ENCODE measurements around the gene ABCF2.

Gene ABCF2

DNA sequence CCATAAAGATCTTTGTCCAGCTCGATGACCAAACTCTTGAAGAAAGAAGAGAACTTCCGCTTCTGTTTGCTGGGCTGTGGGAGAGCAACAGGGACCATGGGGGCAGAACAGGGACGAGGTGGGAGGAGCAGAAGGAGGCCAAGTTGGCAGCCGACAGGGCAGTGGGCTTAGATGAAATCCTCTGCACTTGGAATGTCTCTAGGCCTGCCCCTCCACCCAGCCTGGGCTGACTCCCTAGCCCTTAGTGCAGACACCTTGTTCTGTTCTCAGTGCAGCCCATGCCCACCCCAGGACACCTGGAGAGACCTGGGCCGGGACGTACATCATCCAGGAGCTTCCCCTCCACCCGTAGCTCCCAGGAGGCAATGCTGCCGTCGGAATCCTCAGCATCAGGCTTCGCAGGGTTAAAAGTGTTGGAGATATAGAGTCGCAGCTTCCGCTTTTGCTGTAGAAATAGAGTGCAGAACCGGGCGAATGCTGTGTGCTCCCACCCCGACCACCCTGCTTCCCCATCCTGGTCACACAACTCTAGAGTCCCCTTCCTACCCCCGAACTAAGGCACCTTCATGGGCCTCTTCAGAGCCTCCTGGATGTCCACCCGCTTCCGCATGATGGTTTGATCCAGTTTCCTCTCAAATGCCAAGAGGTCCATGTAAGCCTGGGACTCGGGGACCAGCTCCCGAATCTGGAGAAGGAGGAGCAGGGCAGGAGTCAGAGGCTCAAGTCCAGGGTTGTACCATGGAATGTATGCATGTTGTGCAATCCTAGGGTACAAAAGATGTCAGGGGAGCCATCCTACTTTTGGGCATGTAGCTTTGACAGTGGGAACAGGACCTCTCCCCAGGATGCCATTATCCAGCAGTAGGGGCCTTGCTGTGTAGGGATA, 15.4 kb upstream of the ABCF2 start:
- no peak for DNase-seq (ENCODE audit: low read depth in 2 of 2)

DNA sequence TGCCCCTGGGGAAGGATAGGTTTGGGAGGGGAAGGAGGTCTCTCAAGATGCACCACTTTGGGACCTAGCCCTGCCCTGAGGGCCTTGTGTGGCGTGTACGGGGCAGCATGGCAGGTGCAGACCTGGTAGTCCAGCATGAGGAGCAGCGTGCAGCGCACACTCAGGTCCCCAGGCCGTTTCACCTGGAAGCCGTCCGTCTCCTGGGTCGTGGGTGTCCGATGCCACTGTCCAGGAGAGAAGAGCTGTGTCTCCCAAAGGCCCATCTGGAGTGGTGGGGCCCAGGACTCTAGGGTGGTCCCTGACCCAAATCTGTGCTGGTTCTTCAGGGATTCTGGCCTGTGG, 14.7 kb upstream of the ABCF2 start:
- no peak for DNase-seq (ENCODE audit: low read depth in 2 of 2)

GRCh38 chr7:151240942-151241754, 14.1 kb upstream of the ABCF2 start:
- DNase-seq (ENCODE audit: low read depth in 2 of 2) = no peak

DNA sequence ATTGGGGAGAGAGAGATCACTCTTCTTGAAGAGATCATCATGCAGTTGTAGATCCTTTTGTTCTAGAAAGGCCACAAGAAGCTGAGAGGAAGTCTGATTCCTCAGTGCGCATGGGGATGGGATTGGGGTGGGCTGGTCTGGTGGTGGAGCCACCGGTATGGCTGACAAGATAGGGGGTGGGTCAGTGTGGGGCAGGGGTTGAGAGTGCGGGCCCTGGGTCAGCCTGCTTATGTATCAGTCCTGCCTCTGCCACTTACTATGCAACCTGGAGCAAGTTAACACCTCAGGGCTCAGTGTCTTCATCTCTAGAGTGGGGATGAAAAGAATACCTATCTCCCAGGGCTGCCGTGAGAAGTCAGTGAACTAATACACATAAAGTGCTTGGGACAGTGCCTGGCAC, 13.5 kb upstream of the ABCF2 start:
- DNase-seq (ENCODE audit: low read depth in 2 of 2) = no peak

DNA sequence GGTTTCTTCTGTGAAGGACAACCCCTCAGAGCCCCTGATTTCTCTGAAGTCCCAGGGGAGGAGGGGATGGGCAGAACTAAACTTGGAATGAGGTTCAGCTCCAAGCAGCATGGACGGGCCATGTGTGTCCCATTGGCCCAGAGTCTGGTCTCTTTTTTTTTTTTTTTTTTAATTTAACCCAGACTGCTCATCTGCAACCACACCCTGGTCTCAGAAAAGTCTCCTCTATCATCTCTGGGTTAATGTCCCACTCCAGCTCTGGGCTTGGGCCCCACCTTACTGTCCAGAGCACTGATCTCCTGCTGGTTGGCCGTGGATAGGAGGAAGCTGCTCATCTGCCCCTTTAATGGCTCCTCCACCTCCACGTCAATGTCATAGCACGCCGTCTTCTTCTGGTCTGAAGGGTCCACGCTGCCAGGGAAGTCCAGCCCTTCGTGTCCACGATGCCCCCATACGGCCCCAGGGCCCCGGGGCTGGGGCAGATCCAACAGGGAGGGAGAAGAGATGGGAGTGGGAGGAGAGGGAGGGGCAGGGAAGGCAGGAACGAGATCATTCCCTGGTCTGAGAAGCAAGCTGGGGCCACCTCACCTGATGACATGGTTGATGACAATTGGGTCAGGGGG, 12.9 kb upstream of the ABCF2 start:
- DNase-seq (ENCODE audit: low read depth in 2 of 2) = no peak

DNA sequence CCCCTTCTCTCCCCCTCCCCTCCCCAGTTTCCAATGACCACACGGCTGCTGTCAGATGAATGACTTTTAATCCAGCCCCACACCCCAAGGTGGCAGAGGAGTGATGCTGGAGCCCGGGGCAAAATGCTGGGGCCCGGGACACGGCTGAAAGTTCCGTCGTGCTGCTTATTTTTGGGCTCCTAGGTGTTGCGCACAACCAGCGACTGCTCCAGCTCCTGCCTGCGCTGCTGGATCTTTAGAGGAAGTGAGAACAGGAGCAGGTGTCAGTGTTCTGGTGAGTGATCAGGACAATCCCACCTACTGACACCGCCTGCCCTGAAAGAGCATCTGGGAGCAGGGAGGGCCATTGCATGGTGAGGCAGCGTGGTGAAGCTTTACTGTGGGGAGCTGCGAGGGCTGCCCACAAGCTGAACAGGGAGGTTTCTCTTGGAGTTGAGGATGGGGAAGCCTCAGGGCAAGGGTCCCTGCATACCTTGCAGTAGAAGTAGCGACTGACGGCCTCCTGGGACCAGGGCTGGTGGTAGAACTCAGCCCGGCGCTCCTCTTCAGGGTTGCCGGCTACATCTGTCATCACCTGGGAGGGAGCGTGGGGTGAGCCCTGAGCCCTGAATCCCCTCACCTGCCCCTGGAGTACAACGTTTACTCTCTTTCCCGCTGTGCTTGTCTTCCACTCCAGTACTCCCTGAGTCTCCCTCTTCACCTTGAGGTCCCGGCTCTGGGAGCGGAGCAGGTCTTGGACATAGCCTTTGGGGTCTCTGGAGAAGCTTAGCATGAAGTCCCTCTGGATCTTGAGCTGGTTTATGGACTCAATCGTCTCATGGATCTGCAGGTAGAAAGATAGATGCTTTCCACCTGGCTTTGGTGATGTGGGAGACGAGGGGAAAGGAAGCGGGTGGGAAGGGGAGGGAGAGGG, 12.2 kb upstream of the ABCF2 start:
- DNase-seq (ENCODE audit: low read depth in 2 of 2) = no peak

GRCh38 chr7:151238190-151238810, 11.3 kb upstream of the ABCF2 start:
- DNase-seq (ENCODE audit: low read depth in 2 of 2) = no peak

DNA sequence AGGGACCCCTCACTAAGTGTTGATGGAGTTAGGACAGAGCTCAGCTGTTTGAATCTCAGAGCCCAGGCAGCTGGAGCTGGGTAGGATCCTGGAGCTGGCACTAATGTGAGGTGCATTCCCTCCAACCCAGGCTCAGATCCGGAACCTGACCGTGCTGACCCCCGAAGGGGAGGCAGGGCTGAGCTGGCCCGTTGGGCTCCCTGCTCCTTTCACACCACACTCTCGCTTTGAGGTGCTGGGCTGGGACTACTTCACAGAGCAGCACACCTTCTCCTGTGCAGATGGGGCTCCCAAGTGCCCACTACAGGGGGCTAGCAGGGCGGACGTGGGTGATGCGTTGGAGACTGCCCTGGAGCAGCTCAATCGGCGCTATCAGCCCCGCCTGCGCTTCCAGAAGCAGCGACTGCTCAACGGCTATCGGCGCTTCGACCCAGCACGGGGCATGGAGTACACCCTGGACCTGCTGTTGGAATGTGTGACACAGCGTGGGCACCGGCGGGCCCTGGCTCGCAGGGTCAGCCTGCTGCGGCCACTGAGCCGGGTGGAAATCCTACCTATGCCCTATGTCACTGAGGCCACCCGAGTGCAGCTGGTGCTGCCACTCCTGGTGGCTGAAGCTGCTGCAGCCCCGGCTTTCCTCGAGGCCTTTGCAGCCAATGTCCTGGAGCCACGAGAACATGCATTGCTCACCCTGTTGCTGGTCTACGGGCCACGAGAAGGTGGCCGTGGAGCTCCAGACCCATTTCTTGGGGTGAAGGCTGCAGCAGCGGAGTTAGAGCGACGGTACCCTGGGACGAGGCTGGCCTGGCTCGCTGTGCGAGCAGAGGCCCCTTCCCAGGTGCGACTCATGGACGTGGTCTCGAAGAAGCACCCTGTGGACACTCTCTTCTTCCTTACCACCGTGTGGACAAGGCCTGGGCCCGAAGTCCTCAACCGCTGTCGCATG, 10.5 kb upstream of the ABCF2 start:
- no peak for DNase-seq (ENCODE audit: low read depth in 2 of 2)

GRCh38 chr7:151236406-151236805, 9.4 kb upstream of the ABCF2 start:
- no peak for DNase-seq (ENCODE audit: low read depth in 2 of 2)

- DNase-seq (ENCODE audit: low read depth in 2 of 2) = no peak
Observed at GRCh38 chr7:151235091-151235787, 8.2 kb upstream of the ABCF2 start.

DNA sequence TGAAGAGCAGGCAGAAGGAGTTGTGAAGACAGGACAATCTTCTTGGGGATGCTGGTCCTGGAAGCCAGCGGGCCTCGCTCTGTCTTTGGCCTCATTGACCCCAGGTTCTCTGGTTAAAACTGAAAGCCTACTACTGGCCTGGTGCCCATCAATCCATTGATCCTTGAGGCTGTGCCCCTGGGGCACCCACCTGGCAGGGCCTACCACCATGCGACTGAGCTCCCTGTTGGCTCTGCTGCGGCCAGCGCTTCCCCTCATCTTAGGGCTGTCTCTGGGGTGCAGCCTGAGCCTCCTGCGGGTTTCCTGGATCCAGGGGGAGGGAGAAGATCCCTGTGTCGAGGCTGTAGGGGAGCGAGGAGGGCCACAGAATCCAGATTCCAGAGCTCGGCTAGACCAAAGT, 6.8 kb upstream of the ABCF2 start:
- no peak for DNase-seq (ENCODE audit: low read depth in 2 of 2)

GRCh38 chr7:151232917-151233701, 6.1 kb upstream of the ABCF2 start:
- DNase-seq (ENCODE audit: low read depth in 2 of 2) = peak; percentile 68 to 79

GRCh38 chr7:151232091-151232916, 5.3 kb upstream of the ABCF2 start, which contains the start of gene CHPF2:
Gene CHPF2 (plus strand): TSS chr7:151232483. CDS start chr7:151234012, 1,529 bp downstream.
- peak; percentile 88 to 90 for DNase-seq (ENCODE audit: low read depth in 2 of 2)

DNA sequence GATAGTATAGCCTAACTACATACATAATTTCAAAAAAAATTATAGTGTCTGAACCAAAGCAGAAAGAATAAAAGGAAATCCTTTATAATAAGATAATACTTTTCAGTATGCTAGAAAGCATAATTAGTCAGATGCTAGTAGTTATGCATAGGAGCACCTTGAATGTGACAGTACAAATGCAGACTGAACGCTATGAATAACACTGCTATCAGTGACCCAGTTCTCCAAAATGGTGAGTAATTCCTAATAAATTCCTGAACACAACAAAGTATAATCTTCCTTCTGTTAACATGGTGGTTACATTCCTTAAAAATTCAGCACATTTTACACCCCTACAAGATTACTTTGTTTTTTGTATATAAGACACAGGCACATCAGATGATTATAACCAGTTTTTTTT, 4.1 kb upstream of the ABCF2 start:
- no peak for DNase-seq (ENCODE audit: low read depth in 2 of 2)

- DNase-seq (ENCODE audit: low read depth in 2 of 2) = no peak
Observed at GRCh38 chr7:151229249-151229648, 2.2 kb upstream of the ABCF2 start.

GRCh38 chr7:151228024-151228866, 1.2 kb upstream of the ABCF2 start:
- no peak for DNase-seq (ENCODE audit: low read depth in 2 of 2)

DNA sequence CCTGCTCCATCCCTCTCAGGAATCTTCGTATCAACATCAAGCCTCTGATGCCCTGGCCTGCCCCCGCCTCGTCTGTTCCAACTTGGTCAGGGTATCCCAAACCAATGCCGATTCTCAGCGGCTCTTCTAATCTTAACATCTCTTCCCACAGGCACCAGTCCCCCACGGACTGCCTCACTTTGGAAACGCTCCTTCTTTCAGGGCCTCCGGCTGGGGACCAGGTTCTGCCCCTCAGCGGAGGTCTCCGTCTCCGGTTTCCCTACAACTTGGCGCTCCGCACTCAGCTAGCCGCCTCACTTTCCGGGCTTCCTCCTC, 488 bp downstream of the ABCF2 start:
- DNase-seq (ENCODE audit: low read depth in 2 of 2) = no peak

Data from stimulated activated CD8-positive, alpha-beta memory T cell treated with anti-CD3 and anti-CD28 coated beads, Interleukin-15, amount 100 ng/mL, for 48 hours (primary cell).